Ramos (cell line): Measurements from ENCODE around the gene APBB2.

ENCODE experiments used
- in situ Hi-C: fragments of 300-500 bp; cut with MboI; formaldehyde crosslinking; loops from one replicate; pipeline ENCODE4 v1.14.3; 2022; ENCODE audit warnings: low sequenced_read_pairs; ENCODE audit not compliant: unreplicated experiment

APBB2 gene

GRCh38 chr4:41119867-41120295 lies 94.5 kb downstream of the APBB2 start:
- in situ Hi-C loops = no loop called here

GRCh38 chr4:41111791-41112190 lies 102.6 kb downstream of the APBB2 start:
- in situ Hi-C loops = no loop called here

- in situ Hi-C loops = no loop called here
These were observed 104.3 kb downstream of the APBB2 start for GRCh38 chr4:41110050-41110449.

- in situ Hi-C loops = no loop called here
These were observed 105.9 kb downstream of the APBB2 start for GRCh38 chr4:41108481-41108880.

- in situ Hi-C loops = no loop called here
These were observed 107.5 kb downstream of the APBB2 start for GRCh38 chr4:41106694-41107419.

GRCh38 chr4:41106081-41106480 lies 108.3 kb downstream of the APBB2 start:
- in situ Hi-C loops = no loop called here

GRCh38 chr4:41104155-41104554 lies 110.2 kb downstream of the APBB2 start:
- in situ Hi-C loops = no loop called here

GRCh38 chr4:41103657-41104056 lies 110.7 kb downstream of the APBB2 start:
- in situ Hi-C loops = no loop called here

GRCh38 chr4:41102414-41103092 lies 111.8 kb downstream of the APBB2 start:
- in situ Hi-C loops = no loop called here

- in situ Hi-C loops = no loop called here
These were observed 116.0 kb downstream of the APBB2 start for GRCh38 chr4:41098093-41099048.

GRCh38 chr4:41095973-41096372 lies 118.4 kb downstream of the APBB2 start:
- in situ Hi-C loops = no loop called here

GRCh38 chr4:41095192-41095872 lies 119.0 kb downstream of the APBB2 start:
- in situ Hi-C loops = no loop called here

GRCh38 chr4:41092128-41092527 lies 122.2 kb downstream of the APBB2 start:
- in situ Hi-C loops = no loop called here

GRCh38 chr4:41081847-41082246 lies 132.5 kb downstream of the APBB2 start:
- in situ Hi-C loops = no loop called here

GRCh38 chr4:41080976-41081375 lies 133.4 kb downstream of the APBB2 start:
- in situ Hi-C loops = no loop called here

- in situ Hi-C loops = no loop called here
These were observed 134.3 kb downstream of the APBB2 start for GRCh38 chr4:41079881-41080560.

GRCh38 chr4:41077628-41078027 lies 136.7 kb downstream of the APBB2 start:
- in situ Hi-C loops = no loop called here

- in situ Hi-C loops = no loop called here
These were observed 137.9 kb downstream of the APBB2 start for GRCh38 chr4:41076481-41076880.

GRCh38 chr4:41074215-41074614 lies 140.1 kb downstream of the APBB2 start:
- in situ Hi-C loops = no loop called here
